Fibroblast of mammary gland (primary cell): ENCODE results near the gene CLGN.

ENCODE experiments used
- DNase-seq: peaks from one replicate; pipeline ENCODE4 v3.0.0-alpha.2; 2010; ENCODE audit warnings: low read depth
- H3K4me3 ChIP-seq: 2 replicates; pipeline ENCODE4 v1.5.1; 2011; ENCODE audit warnings: low read depth, mild to moderate bottlenecking, low read length, moderate library complexity; ENCODE audit not compliant: control insufficient read depth
- CTCF ChIP-seq: conservative IDR thresholded peaks from 2 replicates; pipeline ENCODE4 v1.5.1; 2011; ENCODE audit warnings: low read depth, low read length, inconsistent platforms; ENCODE audit not compliant: control insufficient read depth, insufficient read depth

Gene CLGN

GRCh38 chr4:140343303-140343702, 84.1 kb downstream of the CLGN start:
- H3K4me3 ChIP-seq = no peak overlapping the region
- TF ChIP-seq CTCF = no peak
- DNase-seq = no peak

GRCh38 chr4:140342620-140343019, 84.8 kb downstream of the CLGN start:
- DNase-seq = no peak
- H3K4me3 ChIP-seq = no peak overlapping the region
- TF ChIP-seq CTCF = no peak
